DMS53 (cell line): Measurements from ENCODE around the gene RIPK4.

Experiments used
- DNase-seq: peaks from one replicate; lab custom pipeline; 2025; lab: John Stamatoyannopoulos, UW

RIPK4 gene

GRCh38 chr21:41691205-41692184, 75.4 kb downstream of the RIPK4 start:
- DNase-seq, result no peak
